ENCODE measurements around the gene MAML3.

Gene MAML3

GRCh38 chr4:139794158-139794954, 359.6 kb downstream of the MAML3 start:
- no peak for DNase-seq

GRCh38 chr4:139791681-139792080, 362.3 kb downstream of the MAML3 start:
- DNase-seq: peak; percentile 37

GRCh38 chr4:139790291-139790690, 363.7 kb downstream of the MAML3 start:
- DNase-seq: no peak

- no peak for DNase-seq
These were observed 364.8 kb downstream of the MAML3 start for GRCh38 chr4:139789096-139789654.

GRCh38 chr4:139786494-139787354, 367.3 kb downstream of the MAML3 start:
- DNase-seq: no peak

- DNase-seq: no peak
These were observed 368.6 kb downstream of the MAML3 start for GRCh38 chr4:139785356-139785755.

GRCh38 chr4:139783741-139784484, 370.1 kb downstream of the MAML3 start:
- no peak for DNase-seq

GRCh38 chr4:139782926-139783522, 371.0 kb downstream of the MAML3 start:
- DNase-seq: no peak

- DNase-seq: no peak
These were observed 372.9 kb downstream of the MAML3 start for GRCh38 chr4:139781066-139781465.

GRCh38 chr4:139779691-139780090, 374.3 kb downstream of the MAML3 start:
- DNase-seq: no peak

- DNase-seq: no peak
These were observed 376.2 kb downstream of the MAML3 start for GRCh38 chr4:139777757-139778156.

GRCh38 chr4:139776235-139776634, 377.7 kb downstream of the MAML3 start:
- no peak for DNase-seq

GRCh38 chr4:139774759-139775487, 379.1 kb downstream of the MAML3 start:
- no peak for DNase-seq

GRCh38 chr4:139773560-139774318, 380.2 kb downstream of the MAML3 start:
- no peak for DNase-seq

- DNase-seq: no peak
These were observed 383.6 kb downstream of the MAML3 start for GRCh38 chr4:139770361-139770760.

GRCh38 chr4:139769364-139769763, 384.6 kb downstream of the MAML3 start:
- no peak for DNase-seq

GRCh38 chr4:139768896-139769295, 385.1 kb downstream of the MAML3 start:
- no peak for DNase-seq

- DNase-seq: no peak
These were observed 385.6 kb downstream of the MAML3 start for GRCh38 chr4:139768366-139768765.

GRCh38 chr4:139767585-139767984, 386.4 kb downstream of the MAML3 start:
- DNase-seq: no peak

- no peak for DNase-seq
These were observed 386.8 kb downstream of the MAML3 start for GRCh38 chr4:139767168-139767567.

- no peak for DNase-seq
These were observed 389.2 kb downstream of the MAML3 start for GRCh38 chr4:139764686-139765310.
